ENCODE measurements around the gene SSRP1.

Gene SSRP1

GRCh38 chr11:57324886-57325734 is 10.6 kb downstream of the SSRP1 start, which contains the start of gene TNKS1BP1:
TNKS1BP1 (minus strand) TSS chr11:57324952; CDS start chr11:57321885, 3,067 bp downstream.
- no peak for TF ChIP-seq CTCF (IDR thresholded peaks at IDR 0.05; ENCODE audit: control insufficient read depth, insufficient read depth, low read depth, low read length, missing control alignments)
- DNase-seq (ENCODE audit: low read depth): peak; percentile 90
- peak within 1 kb of the TSS; percentile 90 for H3K4me3 ChIP-seq (ENCODE audit: control insufficient read depth, low read depth, low read length)

- TF ChIP-seq CTCF (IDR thresholded peaks at IDR 0.05; ENCODE audit: control insufficient read depth, insufficient read depth, low read depth, low read length, missing control alignments): no peak
Measured at GRCh38 chr11:57324154-57324885, 11.4 kb downstream of the SSRP1 start.

GRCh38 chr11:57323855-57324153 is 11.9 kb downstream of the SSRP1 start:
- DNase-seq (ENCODE audit: low read depth): no peak
- no peak for TF ChIP-seq CTCF (IDR thresholded peaks at IDR 0.05; ENCODE audit: control insufficient read depth, insufficient read depth, low read depth, low read length, missing control alignments)
- peak overlapping the region; percentile 90 for H3K4me3 ChIP-seq (ENCODE audit: control insufficient read depth, low read depth, low read length)

More at GRCh38 chr11:57324154-57324885, 11.4 kb downstream of the SSRP1 start:
- no peak for DNase-seq (ENCODE audit: low read depth)
- peak overlapping the region; percentile 90 for H3K4me3 ChIP-seq (ENCODE audit: control insufficient read depth, low read depth, low read length)

GRCh38 chr11:57323167-57323854 is 12.4 kb downstream of the SSRP1 start:
- peak; percentile 30 for TF ChIP-seq CTCF (IDR thresholded peaks at IDR 0.05; ENCODE audit: control insufficient read depth, insufficient read depth, low read depth, low read length, missing control alignments)
- H3K4me3 ChIP-seq (ENCODE audit: control insufficient read depth, low read depth, low read length): peak overlapping the region; percentile 90
- DNase-seq (ENCODE audit: low read depth): no peak

GRCh38 chr11:57322256-57323166 is 13.2 kb downstream of the SSRP1 start:
- peak; percentile 95 for DNase-seq (ENCODE audit: low read depth)
- TF ChIP-seq CTCF (IDR thresholded peaks at IDR 0.05; ENCODE audit: control insufficient read depth, insufficient read depth, low read depth, low read length, missing control alignments): no peak
- H3K4me3 ChIP-seq (ENCODE audit: control insufficient read depth, low read depth, low read length): peak overlapping the region; percentile 90

Measured in AG09309 (cell line).